DOHH2 (cell line): ENCODE results near the gene IPO11.

Experiments
- H3F3A ChIP-seq: fragments of 200-600 bp; sonication (generic), shearing (Covaris generic); 2 replicates; pipeline ENCODE4 v1.6.0; 2016; ENCODE audit warnings: antibody characterized with exemption, mild to moderate bottlenecking; ENCODE audit not compliant: control insufficient read depth, insufficient read depth
- H3K27ac ChIP-seq: fragments of 200-600 bp; sonication (generic); 2 replicates; pipeline ENCODE4 v1.5.1; 2014; ENCODE audit warnings: low read depth, mild to moderate bottlenecking, low read length, moderate library complexity
- H3K27me3 ChIP-seq: fragments of 200-600 bp; sonication (generic); 2 replicates; pipeline ENCODE4 v1.6.1; 2014; ENCODE audit warnings: mild to moderate bottlenecking, low read length, mixed read lengths; ENCODE audit not compliant: control insufficient read depth
- H3K36me3 ChIP-seq: fragments of 200-600 bp; sonication (generic); 2 replicates; pipeline ENCODE4 v1.6.1; 2014; ENCODE audit warnings: mild to moderate bottlenecking, low read length, moderate library complexity, mixed read lengths; ENCODE audit not compliant: control insufficient read depth
- H3K4me1 ChIP-seq: fragments of 200-600 bp; sonication (generic); 2 replicates; pipeline ENCODE4 v1.6.1; 2014; ENCODE audit warnings: mild to moderate bottlenecking, low read length, mixed read lengths; ENCODE audit not compliant: control insufficient read depth
- H3K4me2 ChIP-seq: fragments of 200-600 bp; sonication (generic); 2 replicates; pipeline ENCODE4 v1.6.0; 2014; ENCODE audit warnings: mild to moderate bottlenecking, low read length, moderate library complexity
- H3K4me3 ChIP-seq: fragments of 200-600 bp; sonication (generic); 2 replicates; pipeline ENCODE4 v1.5.1; 2014; ENCODE audit warnings: mild to moderate bottlenecking, low read length, mixed read lengths
- H3K79me2 ChIP-seq: fragments of 200-600 bp; sonication (generic); 2 replicates; pipeline ENCODE4 v1.6.1; 2014; ENCODE audit warnings: mild to moderate bottlenecking, low read length, mixed read lengths; ENCODE audit not compliant: control insufficient read depth
- H3K9me2 ChIP-seq: fragments of 200-600 bp; sonication (generic); replicated peaks from 2 replicates; pipeline ENCODE4 v1.6.1; 2014; ENCODE audit warnings: mild to moderate bottlenecking, low read length, mixed read lengths; ENCODE audit not compliant: control insufficient read depth
- H3K9me3 ChIP-seq: fragments of 200-600 bp; sonication (generic); 2 replicates; pipeline ENCODE4 v1.6.1; 2014; ENCODE audit warnings: antibody characterized with exemption, low read length, mixed read lengths; ENCODE audit not compliant: control insufficient read depth, insufficient read depth
- H4K20me1 ChIP-seq: fragments of 200-600 bp; sonication (generic); 2 replicates; pipeline ENCODE4 v1.6.0; 2014; ENCODE audit warnings: low read depth, mild to moderate bottlenecking, antibody characterized with exemption, low read length, moderate library complexity; ENCODE audit not compliant: control insufficient read depth, insufficient read depth
- CTCF ChIP-seq: fragments of 200-600 bp; sonication (generic); IDR thresholded peaks from one replicate; pipeline ENCODE4 v1.5.1; 2014; ENCODE audit warnings: antibody characterized with exemption, mild to moderate bottlenecking, low read depth, low read length; ENCODE audit not compliant: poor library complexity, severe bottlenecking
- EZH2phosphoT487 ChIP-seq: fragments of 200-600 bp; sonication (generic); IDR thresholded peaks from 2 replicates; pipeline ENCODE4 v1.6.1; 2017; ENCODE audit warnings: borderline replicate concordance, mild to moderate bottlenecking, antibody characterized with exemption, low read length, moderate library complexity, mixed read lengths

IPO11 gene

DNA sequence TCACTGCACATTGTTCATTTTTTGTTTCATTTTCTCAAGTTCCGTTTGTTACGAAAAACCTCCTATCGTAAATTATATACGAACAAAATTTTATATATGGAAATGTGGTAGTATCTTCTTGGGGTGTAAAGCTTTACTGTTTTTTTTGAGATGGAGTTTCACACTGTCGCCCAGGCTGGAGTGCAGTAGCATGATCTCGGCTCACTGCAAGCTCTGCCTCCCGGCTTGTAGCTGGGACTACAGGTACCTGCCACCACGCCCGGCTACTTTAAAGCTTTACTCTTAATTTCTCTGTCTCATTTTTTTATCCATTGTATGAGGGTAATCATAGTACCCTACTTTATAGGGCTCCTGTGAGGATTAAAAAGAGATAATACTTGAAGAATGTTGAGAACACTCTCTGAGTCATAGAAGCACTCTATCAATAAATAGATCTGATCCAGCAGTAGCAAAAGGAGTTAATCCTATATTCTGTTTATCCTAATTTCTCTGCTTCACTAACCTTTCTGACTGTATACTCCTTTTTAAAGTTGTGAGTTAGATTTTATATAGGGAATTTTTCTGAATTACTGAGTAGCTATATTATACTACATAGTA lies 160.5 kb downstream of the IPO11 start:
- Histone ChIP-seq H3K27me3 (no peaks in the 10 kb centered on the region), H3K36me3 (peaks cover 1% of the 10 kb centered on the region), H3K4me1 (peaks cover 2% of the 10 kb centered on the region; the same call in 1 of the 2 replicates), H3K9me3 (no peaks in the 10 kb centered on the region), H3F3A (no peaks in the 10 kb centered on the region), H3K4me2 (no peak overlapping the region), H3K27ac (no peak overlapping the region), H3K4me3 (no peak overlapping the region), H4K20me1 (no peaks in the 10 kb centered on the region), H3K9me2 (no peaks in the 10 kb centered on the region), H3K79me2 (no peaks in the 10 kb centered on the region)
- TF ChIP-seq EZH2phosphoT487 (no peak), CTCF (no peak)

DNA sequence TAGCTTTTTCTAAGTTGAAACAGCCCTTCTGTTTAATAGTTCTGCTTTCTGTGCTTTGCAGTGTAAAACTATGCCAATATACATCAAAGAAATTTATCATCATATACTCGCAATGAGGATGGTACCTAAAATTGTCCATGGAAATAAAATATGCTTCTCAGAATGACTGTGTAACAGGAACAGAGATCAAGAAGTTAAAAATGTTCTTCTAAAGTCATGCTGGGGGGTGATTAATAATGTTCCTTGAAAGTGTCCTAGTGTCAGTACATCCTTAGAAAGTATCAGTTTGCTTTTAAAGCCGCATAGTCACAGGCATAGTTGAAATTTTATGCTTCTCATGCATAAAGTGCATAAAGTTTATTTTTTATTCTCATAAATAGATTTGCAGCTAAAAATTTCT lies 162.0 kb downstream of the IPO11 start:
- Histone ChIP-seq H3K36me3 (no peaks in the 10 kb centered on the region), H3K27ac (no peak overlapping the region), H3K27me3 (no peaks in the 10 kb centered on the region), H3K9me2 (no peaks in the 10 kb centered on the region), H3K4me2 (no peak overlapping the region), H3K4me1 (peaks cover 8% of the 10 kb centered on the region), H3K4me3 (no peak overlapping the region), H4K20me1 (no peaks in the 10 kb centered on the region), H3K79me2 (no peaks in the 10 kb centered on the region), H3K9me3 (no peaks in the 10 kb centered on the region), H3F3A (no peaks in the 10 kb centered on the region)
- TF ChIP-seq EZH2phosphoT487 (no peak), CTCF (no peak)

GRCh38 chr5:62575066-62575465 lies 162.5 kb downstream of the IPO11 start:
- H3F3A ChIP-seq: no peaks in the 10 kb centered on the region
- H3K36me3 ChIP-seq: no peaks in the 10 kb centered on the region
- no peaks in the 10 kb centered on the region for H4K20me1 ChIP-seq
- no peak overlapping the region for H3K27ac ChIP-seq
- H3K4me1 ChIP-seq: peaks cover 8% of the 10 kb centered on the region
- H3K27me3 ChIP-seq: no peaks in the 10 kb centered on the region
- no peak overlapping the region for H3K4me3 ChIP-seq
- no peaks in the 10 kb centered on the region for H3K79me2 ChIP-seq
- TF ChIP-seq EZH2phosphoT487: no peak
- no peak for TF ChIP-seq CTCF
- no peak overlapping the region for H3K4me2 ChIP-seq
- H3K9me3 ChIP-seq: no peaks in the 10 kb centered on the region
- H3K9me2 ChIP-seq: no peaks in the 10 kb centered on the region

- Histone ChIP-seq H4K20me1 (no peaks in the 10 kb centered on the region), H3K9me2 (no peaks in the 10 kb centered on the region), H3K79me2 (no peaks in the 10 kb centered on the region), H3F3A (no peaks in the 10 kb centered on the region), H3K9me3 (no peaks in the 10 kb centered on the region), H3K4me1 (peaks cover 8% of the 10 kb centered on the region), H3K36me3 (peaks cover 3% of the 10 kb centered on the region; the same call in 1 of the 2 replicates), H3K4me3 (no peak overlapping the region), H3K27me3 (no peaks in the 10 kb centered on the region), H3K4me2 (no peak overlapping the region), H3K27ac (no peak overlapping the region)
- no peak for TF ChIP-seq EZH2phosphoT487
- no peak for TF ChIP-seq CTCF
Measured at GRCh38 chr5:62575489-62575888, 162.9 kb downstream of the IPO11 start.
